Measurements from ENCODE around the gene CASK.

Gene CASK

GRCh38 chrX:41559235-41560052 is 363.9 kb downstream of the CASK start:
- DNase-seq (ENCODE audit: low read depth), result no peak

- DNase-seq (ENCODE audit: low read depth), result no peak
These were observed 364.8 kb downstream of the CASK start for GRCh38 chrX:41558531-41558930.

GRCh38 chrX:41556958-41557357 is 366.4 kb downstream of the CASK start:
- no peak for DNase-seq (ENCODE audit: low read depth)

GRCh38 chrX:41553688-41554087 is 369.7 kb downstream of the CASK start:
- no peak for DNase-seq (ENCODE audit: low read depth)

- DNase-seq (ENCODE audit: low read depth), result no peak
These were observed 374.9 kb downstream of the CASK start for GRCh38 chrX:41548411-41548810.

- no peak for DNase-seq (ENCODE audit: low read depth)
These were observed 379.7 kb downstream of the CASK start for GRCh38 chrX:41543668-41544067.

GRCh38 chrX:41543025-41543424 is 380.3 kb downstream of the CASK start:
- no peak for DNase-seq (ENCODE audit: low read depth)

- no peak for DNase-seq (ENCODE audit: low read depth)
These were observed 380.8 kb downstream of the CASK start for GRCh38 chrX:41542536-41542935.

GRCh38 chrX:41542135-41542534 is 381.2 kb downstream of the CASK start:
- no peak for DNase-seq (ENCODE audit: low read depth)

GRCh38 chrX:41541386-41541785 is 382.0 kb downstream of the CASK start:
- no peak for DNase-seq (ENCODE audit: low read depth)

- no peak for DNase-seq (ENCODE audit: low read depth)
These were observed 384.6 kb downstream of the CASK start for GRCh38 chrX:41538707-41539106.

GRCh38 chrX:41530085-41530484 is 393.3 kb downstream of the CASK start:
- DNase-seq (ENCODE audit: low read depth), result no peak

GRCh38 chrX:41529221-41529620 is 394.1 kb downstream of the CASK start:
- DNase-seq (ENCODE audit: low read depth), result no peak

- no peak for DNase-seq (ENCODE audit: low read depth)
These were observed 394.6 kb downstream of the CASK start for GRCh38 chrX:41528784-41529183.

GRCh38 chrX:41526925-41527324 is 396.4 kb downstream of the CASK start:
- no peak for DNase-seq (ENCODE audit: low read depth)

GRCh38 chrX:41526271-41526670 is 397.1 kb downstream of the CASK start:
- DNase-seq (ENCODE audit: low read depth), result no peak

GRCh38 chrX:41522671-41523070 is 400.7 kb downstream of the CASK start:
- no peak for DNase-seq (ENCODE audit: low read depth)

GRCh38 chrX:41522081-41522480 is 401.3 kb downstream of the CASK start:
- DNase-seq (ENCODE audit: low read depth), result no peak

- no peak for DNase-seq (ENCODE audit: low read depth)
These were observed 403.9 kb downstream of the CASK start for GRCh38 chrX:41519468-41519867.

- DNase-seq (ENCODE audit: low read depth), result no peak
These were observed 404.5 kb downstream of the CASK start for GRCh38 chrX:41518841-41519220.

- DNase-seq (ENCODE audit: low read depth), result no peak
These were observed 405.1 kb downstream of the CASK start for GRCh38 chrX:41518127-41518840.

- DNase-seq (ENCODE audit: low read depth), result no peak
These were observed 406.2 kb downstream of the CASK start for GRCh38 chrX:41516999-41517765.

- DNase-seq (ENCODE audit: low read depth), result no peak
These were observed 406.9 kb downstream of the CASK start for GRCh38 chrX:41516456-41516855.

Measured in stimulated activated CD8-positive, alpha-beta memory T cell treated with anti-CD3 and anti-CD28 coated beads, Interleukin-12 subunit alpha, Interleukin-12 subunit beta, amount 100 ng/mL, for 1 hour (primary cell).